ENCODE data around the gene MACROD2.
"Not testable (repeated sequence)": the region's sequence is repeated elsewhere in the genome, so short reads cannot be mapped to it uniquely, and the experiment has no call there.

The MACROD2 gene

GRCh38 chr20:14992961-14993360 is 997.6 kb downstream of the MACROD2 start:
- DNase-seq (ENCODE audit: low read depth, low spot score): no peak
- Histone ChIP-seq H3K4me3 (ENCODE audit: insufficient read length, low read depth) (no peak overlapping the region), H3K36me3 (ENCODE audit: insufficient read depth, insufficient read length, low read length) (no peaks in the 10 kb centered on the region), H3K4me1 (ENCODE audit: insufficient read depth, insufficient read length) (no peaks in the 10 kb centered on the region), H3K9me3 (ENCODE audit: insufficient read depth, low read length) (peaks cover 3% of the 10 kb centered on the region; the same call in 1 of the 2 replicates), H3K27me3 (ENCODE audit: insufficient read depth, insufficient read length) (no peaks in the 10 kb centered on the region), H3K9ac (ENCODE audit: insufficient read length, low read depth) (no peak overlapping the region)
- TF ChIP-seq YY1 (IDR thresholded peaks at IDR 0.05; ENCODE audit: insufficient read depth, insufficient read length) (no peak), ZNF274 (IDR thresholded peaks at IDR 0.05; ENCODE audit: low read depth, low read length) (no peak), SUZ12 (IDR thresholded peaks at IDR 0.05; ENCODE audit: extremely low read depth, insufficient read depth, insufficient read length) (no peak)

GRCh38 chr20:14996883-14997672 is 1001.8 kb downstream of the MACROD2 start:
- H3K4me3 ChIP-seq (ENCODE audit: insufficient read length, low read depth): no peak overlapping the region
- no peak overlapping the region for H3K9ac ChIP-seq (ENCODE audit: insufficient read length, low read depth)
- H3K36me3 ChIP-seq (ENCODE audit: insufficient read depth, insufficient read length, low read length): no peaks in the 10 kb centered on the region
- H3K4me1 ChIP-seq (ENCODE audit: insufficient read depth, insufficient read length): no peaks in the 10 kb centered on the region
- H3K27me3 ChIP-seq (ENCODE audit: insufficient read depth, insufficient read length): no peaks in the 10 kb centered on the region
- DNase-seq (ENCODE audit: low read depth, low spot score): no peak
- H3K9me3 ChIP-seq (ENCODE audit: insufficient read depth, low read length): peaks cover 3% of the 10 kb centered on the region; the same call in 1 of the 2 replicates
- TF ChIP-seq ZNF274 (IDR thresholded peaks at IDR 0.05; ENCODE audit: low read depth, low read length): no peak
- TF ChIP-seq YY1 (IDR thresholded peaks at IDR 0.05; ENCODE audit: insufficient read depth, insufficient read length): no peak
- no peak for TF ChIP-seq SUZ12 (IDR thresholded peaks at IDR 0.05; ENCODE audit: extremely low read depth, insufficient read depth, insufficient read length)

DNA sequence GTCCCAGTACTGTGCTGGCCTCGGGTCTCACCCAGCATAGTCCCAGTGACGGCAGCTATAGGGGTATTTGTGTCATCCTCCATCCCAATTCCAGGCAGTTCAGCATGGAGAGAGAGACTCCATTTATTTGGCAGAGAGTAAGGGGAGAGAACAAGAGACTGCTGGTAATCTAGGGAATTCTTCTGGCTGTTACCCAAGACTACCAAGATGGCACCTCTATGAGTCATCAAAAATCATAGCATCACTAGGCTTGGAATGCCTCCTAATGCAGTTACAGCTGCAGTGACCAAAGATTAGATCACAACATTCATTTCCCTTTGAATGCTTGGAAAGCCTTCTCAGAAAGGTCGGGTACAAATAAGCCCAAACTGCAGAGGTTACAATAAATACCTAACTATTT is 1002.5 kb downstream of the MACROD2 start:
- H3K4me1 ChIP-seq (ENCODE audit: insufficient read depth, insufficient read length): no peaks in the 10 kb centered on the region
- TF ChIP-seq SUZ12 (IDR thresholded peaks at IDR 0.05; ENCODE audit: extremely low read depth, insufficient read depth, insufficient read length): no peak
- no peak for TF ChIP-seq YY1 (IDR thresholded peaks at IDR 0.05; ENCODE audit: insufficient read depth, insufficient read length)
- no peak overlapping the region for H3K9ac ChIP-seq (ENCODE audit: insufficient read length, low read depth)
- H3K9me3 ChIP-seq (ENCODE audit: insufficient read depth, low read length): peaks cover 3% of the 10 kb centered on the region; the same call in 1 of the 2 replicates
- H3K4me3 ChIP-seq (ENCODE audit: insufficient read length, low read depth): no peak overlapping the region
- H3K36me3 ChIP-seq (ENCODE audit: insufficient read depth, insufficient read length, low read length): no peaks in the 10 kb centered on the region
- DNase-seq (ENCODE audit: low read depth, low spot score): no peak
- H3K27me3 ChIP-seq (ENCODE audit: insufficient read depth, insufficient read length): no peaks in the 10 kb centered on the region

DNA sequence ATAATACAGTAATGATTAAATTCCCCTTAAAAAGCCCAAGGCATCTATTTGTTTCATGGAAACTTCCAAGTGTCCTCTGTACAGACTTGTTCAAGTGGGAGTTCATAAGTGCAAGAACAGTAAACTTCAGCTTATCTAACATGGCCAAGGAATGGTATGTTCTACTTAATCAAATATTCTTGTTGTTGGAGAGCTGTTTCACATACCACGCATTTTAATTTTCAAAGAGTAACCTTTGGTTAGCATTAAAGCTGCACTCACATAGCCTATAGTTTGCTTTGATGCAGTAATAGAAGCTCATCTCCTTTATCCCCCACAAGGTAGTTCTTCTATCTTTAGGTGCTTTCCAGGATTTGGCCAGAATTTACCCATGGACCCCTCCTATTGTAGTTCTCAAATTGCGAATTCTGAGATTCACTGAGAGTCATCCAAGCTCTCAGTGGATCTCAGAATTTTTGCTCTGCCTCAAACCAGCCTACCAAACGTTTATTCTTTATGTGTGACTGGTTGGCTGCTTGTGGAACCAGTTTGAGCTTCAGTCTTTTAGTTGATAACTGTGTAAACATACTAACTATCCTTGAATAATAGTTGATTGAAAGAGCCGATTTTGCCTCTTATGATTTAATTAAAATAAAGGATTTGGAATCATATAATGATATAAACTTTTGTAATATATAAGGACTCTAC is 1010.1 kb downstream of the MACROD2 start:
- no peaks in the 10 kb centered on the region for H3K4me1 ChIP-seq (ENCODE audit: insufficient read depth, insufficient read length)
- no peaks in the 10 kb centered on the region for H3K27me3 ChIP-seq (ENCODE audit: insufficient read depth, insufficient read length)
- TF ChIP-seq ZNF274 (IDR thresholded peaks at IDR 0.05; ENCODE audit: low read depth, low read length) (no peak), YY1 (IDR thresholded peaks at IDR 0.05; ENCODE audit: insufficient read depth, insufficient read length) (no peak), SUZ12 (IDR thresholded peaks at IDR 0.05; ENCODE audit: extremely low read depth, insufficient read depth, insufficient read length) (no peak)
- H3K4me3 ChIP-seq (ENCODE audit: insufficient read length, low read depth): no peak overlapping the region
- DNase-seq (ENCODE audit: low read depth, low spot score): no peak
- no peak overlapping the region for H3K9ac ChIP-seq (ENCODE audit: insufficient read length, low read depth)
- H3K36me3 ChIP-seq (ENCODE audit: insufficient read depth, insufficient read length, low read length): no peaks in the 10 kb centered on the region
- no peaks in the 10 kb centered on the region for H3K9me3 ChIP-seq (ENCODE audit: insufficient read depth, low read length)

- H3K9ac ChIP-seq (ENCODE audit: insufficient read length, low read depth): no peak overlapping the region
- DNase-seq (ENCODE audit: low read depth, low spot score): no peak
- TF ChIP-seq YY1 (IDR thresholded peaks at IDR 0.05; ENCODE audit: insufficient read depth, insufficient read length) (no peak), ZNF274 (IDR thresholded peaks at IDR 0.05; ENCODE audit: low read depth, low read length) (no peak), SUZ12 (IDR thresholded peaks at IDR 0.05; ENCODE audit: extremely low read depth, insufficient read depth, insufficient read length) (no peak)
These were observed 1016.3 kb downstream of the MACROD2 start for GRCh38 chr20:15011631-15012030.

GRCh38 chr20:15012566-15012965 is 1017.2 kb downstream of the MACROD2 start:
- Histone ChIP-seq H3K36me3 (ENCODE audit: insufficient read depth, insufficient read length, low read length) (no peaks in the 10 kb centered on the region), H3K9ac (ENCODE audit: insufficient read length, low read depth) (no peak overlapping the region), H3K4me3 (ENCODE audit: insufficient read length, low read depth) (no peak overlapping the region), H3K4me1 (ENCODE audit: insufficient read depth, insufficient read length) (no peaks in the 10 kb centered on the region), H3K9me3 (ENCODE audit: insufficient read depth, low read length) (no peaks in the 10 kb centered on the region), H3K27me3 (ENCODE audit: insufficient read depth, insufficient read length) (no peaks in the 10 kb centered on the region)
- no peak for DNase-seq (ENCODE audit: low read depth, low spot score)
- no peak for TF ChIP-seq ZNF274 (IDR thresholded peaks at IDR 0.05; ENCODE audit: low read depth, low read length)
- no peak for TF ChIP-seq SUZ12 (IDR thresholded peaks at IDR 0.05; ENCODE audit: extremely low read depth, insufficient read depth, insufficient read length)
- no peak for TF ChIP-seq YY1 (IDR thresholded peaks at IDR 0.05; ENCODE audit: insufficient read depth, insufficient read length)

More at GRCh38 chr20:15011631-15012030, 1016.3 kb downstream of the MACROD2 start:
- Histone ChIP-seq H3K27me3 (ENCODE audit: insufficient read depth, insufficient read length) (no peaks in the 10 kb centered on the region), H3K9me3 (ENCODE audit: insufficient read depth, low read length) (no peaks in the 10 kb centered on the region), H3K36me3 (ENCODE audit: insufficient read depth, insufficient read length, low read length) (no peaks in the 10 kb centered on the region), H3K4me3 (ENCODE audit: insufficient read length, low read depth) (no peak overlapping the region), H3K4me1 (ENCODE audit: insufficient read depth, insufficient read length) (no peaks in the 10 kb centered on the region)

- H3K4me1 ChIP-seq (ENCODE audit: insufficient read depth, insufficient read length); H3K4me3 ChIP-seq (ENCODE audit: insufficient read length, low read depth); H3K9ac ChIP-seq (ENCODE audit: insufficient read length, low read depth); DNase-seq (ENCODE audit: low read depth, low spot score); H3K36me3 ChIP-seq (ENCODE audit: insufficient read depth, insufficient read length, low read length); H3K27me3 ChIP-seq (ENCODE audit: insufficient read depth, insufficient read length); H3K9me3 ChIP-seq (ENCODE audit: insufficient read depth, low read length): not testable (repeated sequence)
These were observed 1021.6 kb downstream of the MACROD2 start for GRCh38 chr20:15016875-15017274.
